ENCODE measurements around the gene ZNF138. TPM values are rescaled to one million over a fixed set of nuclear protein-coding genes. Genes with fewer than 3 reads are reported as not detected.
"Not testable (repeated sequence)": the region's sequence is repeated elsewhere in the genome, so short reads cannot be mapped to it uniquely, and the experiment has no call there.

The ZNF138 gene
- total RNA-seq, 4 donors from 2014 or later: 4.5 to 11.6 (median 6.8) TPM

DNA sequence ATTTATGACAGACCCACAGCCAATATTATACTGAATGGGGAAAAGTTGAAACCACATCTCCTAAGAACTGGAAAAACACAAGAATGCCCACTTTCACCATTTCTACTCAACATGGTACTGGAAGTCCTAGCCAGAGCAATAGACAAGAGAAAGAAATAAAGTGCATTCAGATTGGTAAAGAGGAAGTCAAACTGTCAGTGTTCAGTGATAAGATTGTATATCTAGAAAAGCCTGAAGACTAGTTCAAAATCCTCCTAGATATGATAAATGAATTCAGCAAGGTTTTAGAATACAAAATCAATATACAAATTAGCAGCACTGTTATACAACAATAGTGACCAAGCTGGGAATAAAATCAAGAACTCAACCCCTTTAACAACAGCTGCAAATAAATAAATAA is 6.9 kb upstream of the ZNF138 start:
- no peaks in the 10 kb centered on the region for H3K9me3 ChIP-seq
- DNase-seq: no peak
- in situ Hi-C loops (cut with MboI; ENCODE audit: low sequenced_read_pairs in 4 of 4): loop anchor here in 1 of 4 donors (25.0 kb wide), 1 partner anchor 475 kb away; the partner anchor contains the start of gene ZNF736
- intact Hi-C loops (cut with DNase I; ENCODE audit: low total_unique reads): no loop called here
- H3K4me3 ChIP-seq: no peak overlapping the region
- H3K27me3 ChIP-seq: no peaks in the 10 kb centered on the region
- no peaks in the 10 kb centered on the region for H3K4me1 ChIP-seq
- TF ChIP-seq, protein P1, sequence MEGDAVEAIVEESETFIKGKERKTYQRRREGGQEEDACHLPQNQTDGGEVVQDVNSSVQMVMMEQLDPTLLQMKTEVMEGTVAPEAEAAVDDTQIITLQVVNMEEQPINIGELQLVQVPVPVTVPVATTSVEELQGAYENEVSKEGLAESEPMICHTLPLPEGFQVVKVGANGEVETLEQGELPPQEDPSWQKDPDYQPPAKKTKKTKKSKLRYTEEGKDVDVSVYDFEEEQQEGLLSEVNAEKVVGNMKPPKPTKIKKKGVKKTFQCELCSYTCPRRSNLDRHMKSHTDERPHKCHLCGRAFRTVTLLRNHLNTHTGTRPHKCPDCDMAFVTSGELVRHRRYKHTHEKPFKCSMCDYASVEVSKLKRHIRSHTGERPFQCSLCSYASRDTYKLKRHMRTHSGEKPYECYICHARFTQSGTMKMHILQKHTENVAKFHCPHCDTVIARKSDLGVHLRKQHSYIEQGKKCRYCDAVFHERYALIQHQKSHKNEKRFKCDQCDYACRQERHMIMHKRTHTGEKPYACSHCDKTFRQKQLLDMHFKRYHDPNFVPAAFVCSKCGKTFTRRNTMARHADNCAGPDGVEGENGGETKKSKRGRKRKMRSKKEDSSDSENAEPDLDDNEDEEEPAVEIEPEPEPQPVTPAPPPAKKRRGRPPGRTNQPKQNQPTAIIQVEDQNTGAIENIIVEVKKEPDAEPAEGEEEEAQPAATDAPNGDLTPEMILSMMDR (IDR thresholded peaks at IDR 0.05 in 4 of 5, conservative IDR thresholded peaks at IDR 0.05 in 1 of 5): no peak
- no peak for TF ChIP-seq POLR2A (IDR thresholded peaks at IDR 0.05)
- ATAC-seq: no peak
- H3K27ac ChIP-seq: no peak overlapping the region
- H3K36me3 ChIP-seq: no peaks in the 10 kb centered on the region

DNA sequence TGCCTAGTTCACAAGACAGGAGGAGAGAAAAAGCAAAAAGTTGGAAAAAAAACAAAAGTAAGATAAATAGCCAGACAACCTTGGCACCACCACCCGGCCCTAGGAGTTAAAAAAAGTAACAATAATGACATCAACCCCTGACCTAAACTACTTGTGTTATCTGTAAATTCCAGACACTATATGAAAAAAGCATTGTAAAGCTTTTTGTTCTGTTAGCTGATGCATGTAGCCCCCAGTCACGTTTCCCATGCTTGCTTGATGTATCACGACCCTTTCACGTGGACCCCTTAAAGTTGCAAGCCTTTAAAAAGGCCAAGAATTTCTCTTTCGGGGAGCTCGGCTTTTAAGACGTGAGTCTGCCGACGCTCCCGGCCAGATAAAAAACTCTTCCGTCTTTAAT is 5.0 kb upstream of the ZNF138 start:
- ATAC-seq; H3K27me3 ChIP-seq; H3K36me3 ChIP-seq; H3K4me1 ChIP-seq; intact Hi-C loops (cut with DNase I; ENCODE audit: low total_unique reads); H3K27ac ChIP-seq; H3K9me3 ChIP-seq; DNase-seq; H3K4me3 ChIP-seq: not testable (repeated sequence)
- in situ Hi-C loops (cut with MboI; ENCODE audit: low sequenced_read_pairs in 4 of 4): loop anchor here in 1 of 4 donors (25.0 kb wide), 1 partner anchor 477 kb away; the partner anchor contains the start of gene ZNF736

DNA sequence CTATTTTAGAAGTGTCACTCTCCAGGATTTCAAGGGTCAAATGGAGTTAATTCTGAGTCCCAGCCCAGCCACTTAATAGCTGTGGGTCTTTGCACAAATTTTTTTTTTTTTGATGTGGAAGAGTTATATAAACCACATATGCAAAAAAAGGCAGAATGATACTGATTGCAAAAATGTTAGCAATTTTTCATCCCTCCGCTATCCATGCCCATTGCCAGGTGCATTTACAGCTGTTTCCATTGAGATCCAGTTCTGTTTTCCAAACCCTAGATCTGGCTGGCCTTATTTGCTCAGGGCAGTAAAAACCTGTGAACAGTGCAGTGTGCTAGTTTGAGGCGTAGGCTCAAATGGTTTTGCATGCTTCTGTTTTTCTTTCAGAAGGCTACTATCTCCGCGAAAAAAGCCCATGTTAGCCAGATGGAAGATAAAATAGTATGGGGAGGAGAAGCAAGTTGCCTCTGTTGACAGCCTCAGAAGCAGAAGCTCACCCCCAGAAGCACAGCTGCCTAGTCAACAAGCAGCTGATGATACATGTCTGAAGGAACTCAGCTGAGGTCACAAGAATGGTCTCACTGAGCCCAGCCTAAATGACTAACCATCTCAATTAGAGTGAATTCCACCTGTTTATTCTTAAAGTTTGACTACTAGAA is 997 bp upstream of the ZNF138 start:
- Histone ChIP-seq H3K9me3 (no peaks in the 10 kb centered on the region), H3K36me3 (peaks cover 0 to 4% of the 10 kb centered on the region in 2 donors), H3K4me1 (peaks cover 6 to 20% of the 10 kb centered on the region in 2 donors), H3K27me3 (no peaks in the 10 kb centered on the region), H3K27ac (peak overlapping the region in 2 of 4 donors; percentile 79 to 86), H3K4me3 (no peak overlapping the region)
- TF ChIP-seq, protein P1 (IDR thresholded peaks at IDR 0.05 in 4 of 5, conservative IDR thresholded peaks at IDR 0.05 in 1 of 5): no peak
- no peak for TF ChIP-seq POLR2A (IDR thresholded peaks at IDR 0.05)
- intact Hi-C loops (cut with DNase I; ENCODE audit: low total_unique reads): loop anchor here (10.0 kb wide), 2 partner anchors 112 to 478 kb away; partner anchors contain the start of genes ZNF273 and ZNF736
- no peak for ATAC-seq
- no peak for DNase-seq
- in situ Hi-C loops (cut with MboI; ENCODE audit: low sequenced_read_pairs in 4 of 4): loop anchor here in 2 of 4 donors (10.0 to 25.0 kb wide), 2 partner anchors 112 to 481 kb away; partner anchors contain the start of genes ZNF273 (in 2 of the 2) and ZNF736 (in 1 of the 2)

DNA sequence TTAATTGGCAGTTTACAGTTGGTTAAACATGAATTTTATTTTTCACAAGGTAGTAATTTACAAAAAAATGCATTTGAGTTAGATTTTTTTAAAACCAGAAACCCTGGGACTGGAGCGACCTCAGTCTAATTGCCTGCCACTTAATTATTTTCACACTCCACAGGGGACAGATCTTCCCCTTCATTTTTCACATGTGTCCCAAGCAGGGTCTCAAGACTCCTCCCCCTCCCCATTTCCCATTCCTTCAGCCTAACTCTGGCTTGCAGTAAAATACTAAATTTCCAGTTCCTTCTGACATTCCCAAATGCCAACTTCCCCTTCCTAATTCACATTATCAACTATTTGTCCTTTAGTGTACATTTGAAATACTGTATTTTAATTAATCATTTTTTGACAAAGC is 948 bp downstream of the ZNF138 start:
- peaks cover 6 to 20% of the 10 kb centered on the region in 2 donors for H3K4me1 ChIP-seq
- intact Hi-C loops (cut with DNase I; ENCODE audit: low total_unique reads): loop anchor here (10.0 kb wide), 2 partner anchors 110 to 480 kb away; partner anchors contain the start of genes ZNF273 and ZNF736
- TF ChIP-seq, protein P1 (IDR thresholded peaks at IDR 0.05 in 4 of 5, conservative IDR thresholded peaks at IDR 0.05 in 1 of 5): no peak
- no peak for TF ChIP-seq POLR2A (IDR thresholded peaks at IDR 0.05)

DNA sequence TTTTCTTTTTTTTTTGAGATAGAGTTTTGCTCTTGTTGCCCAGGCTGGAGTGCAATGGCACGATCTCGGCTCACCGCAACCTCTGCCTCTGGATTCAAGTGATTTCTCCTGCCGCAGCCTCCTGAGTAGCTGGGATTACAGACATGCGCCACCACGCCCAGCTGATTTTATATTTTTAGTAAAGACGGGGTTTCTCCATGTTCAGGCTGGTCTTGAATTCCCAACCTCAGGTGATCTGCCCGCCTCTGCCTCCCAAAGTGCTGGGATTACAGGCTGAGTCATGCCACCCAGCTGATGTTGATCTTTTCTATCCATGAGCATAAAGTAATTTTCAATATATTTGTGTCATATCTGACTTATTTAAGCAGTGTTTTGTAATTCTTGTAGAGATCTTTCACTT is 4.9 kb downstream of the ZNF138 start:
- not testable (repeated sequence) for H3K9me3 ChIP-seq, H3K27me3 ChIP-seq, ATAC-seq, H3K4me3 ChIP-seq, H3K27ac ChIP-seq, DNase-seq
- intact Hi-C loops (cut with DNase I; ENCODE audit: low total_unique reads) (loop anchor here (10.0 kb wide), 2 partner anchors 106 to 484 kb away; partner anchors contain the start of genes ZNF273 and ZNF736), in situ Hi-C loops (cut with MboI; ENCODE audit: low sequenced_read_pairs in 4 of 4) (loop anchor here in 2 of 4 donors (10.0 to 25.0 kb wide), 2 partner anchors 106 to 487 kb away; partner anchors contain the start of genes ZNF273 (in 2 of the 2) and ZNF736 (in 1 of the 2))
- Histone ChIP-seq H3K36me3 (peaks cover 0 to 15% of the 10 kb centered on the region in 2 donors), H3K4me1 (peaks cover 18 to 34% of the 10 kb centered on the region in 2 donors)

More for the DNA sequence above, 948 bp downstream of the ZNF138 start:
- peak overlapping the region; percentile 59 to 97 (median 71) for H3K4me3 ChIP-seq
- ATAC-seq (no peak), DNase-seq (no peak)
- in situ Hi-C loops (cut with MboI; ENCODE audit: low sequenced_read_pairs in 4 of 4): loop anchor here in 2 of 4 donors (10.0 to 25.0 kb wide), 2 partner anchors 110 to 483 kb away; partner anchors contain the start of genes ZNF273 (in 2 of the 2) and ZNF736 (in 1 of the 2)
- H3K36me3 ChIP-seq: peaks cover 0 to 14% of the 10 kb centered on the region in 2 donors
- no peaks in the 10 kb centered on the region for H3K27me3 ChIP-seq
- H3K27ac ChIP-seq: peak overlapping the region in 3 of 4 donors; percentile 79 to 88 (median 86)
- no peaks in the 10 kb centered on the region for H3K9me3 ChIP-seq
